ENCODE results near the gene PTPN7. TPM values are rescaled to one million over a fixed set of nuclear protein-coding genes. Genes with fewer than 3 reads are reported as not detected.
"Not testable (repeated sequence)": the region's sequence is repeated elsewhere in the genome, so short reads cannot be mapped to it uniquely, and the experiment has no call there.

Gene PTPN7
- polyA plus RNA-seq, 1 donor (not counting 4 experiments of a cell fraction or from before 2014, with no cell fraction given), result 0.10 TPM

- H3K9me3 ChIP-seq (ENCODE audit: control insufficient read depth, low read depth, low read length), result no peaks in the 10 kb centered on the region
- dilution Hi-C loops (cut with MboI; ENCODE audit: extremely low pct_ligation_motif_present, low sequenced_read_pairs), result no loop called here
- no peak overlapping the region for H3K27ac ChIP-seq (ENCODE audit: control insufficient read depth, insufficient read depth, low read length)
- H3K79me2 ChIP-seq (ENCODE audit: control insufficient read depth, insufficient read depth, low read length), result no peaks in the 10 kb centered on the region
- DNase-seq (ENCODE audit: low read depth, low spot score), result no peak
- H3K4me3 ChIP-seq (ENCODE audit: control insufficient read depth in 2 of 3, extremely low read depth in 1 of 3, insufficient read depth in 2 of 3, low read depth in 1 of 3, low read length in 3 of 3), result no peak overlapping the region
- no peak overlapping the region for H3K9ac ChIP-seq (ENCODE audit: control insufficient read depth, extremely low read depth, insufficient read depth, low read length)
- H3K9me1 ChIP-seq (ENCODE audit: control insufficient read depth, extremely low read depth, insufficient read depth, low read length), result no peaks in the 10 kb centered on the region
- no peak overlapping the region for H2AFZ ChIP-seq (ENCODE audit: control insufficient read depth, low read length)
- no peaks in the 10 kb centered on the region for H4K20me1 ChIP-seq (ENCODE audit: control insufficient read depth, extremely low read depth, insufficient read depth, low read length)
- peaks cover 4% of the 10 kb centered on the region for H3K4me1 ChIP-seq (ENCODE audit: control insufficient read depth, extremely low read depth, insufficient read depth, low read length)
- H3K4me2 ChIP-seq (ENCODE audit: control insufficient read depth, extremely low read depth, insufficient read depth, low read depth, low read length), result no peak overlapping the region
- TF ChIP-seq EZH2 (IDR thresholded peaks at IDR 0.05; ENCODE audit: low read length) (no peak), CTCF (optimal IDR thresholded peaks at IDR 0.05 in 1 of 3, IDR thresholded peaks at IDR 0.05 in 1 of 3, conservative IDR thresholded peaks at IDR 0.05 in 1 of 3; ENCODE audit: extremely low read depth in 1 of 3, insufficient read depth in 2 of 3, low read length in 3 of 3) (no peak)
- H3K36me3 ChIP-seq (ENCODE audit: control insufficient read depth in 2 of 2, extremely low read depth in 1 of 2, insufficient read depth in 2 of 2, low read length in 2 of 2), result no peaks in the 10 kb centered on the region
- no peak for FAIRE-seq
- H3K27me3 ChIP-seq (ENCODE audit: control insufficient read depth, extremely low read depth, insufficient read depth, low read length), result no peaks in the 10 kb centered on the region
Observed at GRCh38 chr1:202113690-202114300, 46.6 kb downstream of the PTPN7 start.

- dilution Hi-C loops (cut with MboI; ENCODE audit: extremely low pct_ligation_motif_present, low sequenced_read_pairs), result no loop called here
- no peak overlapping the region for H2AFZ ChIP-seq (ENCODE audit: control insufficient read depth, low read length)
- TF ChIP-seq CTCF (optimal IDR thresholded peaks at IDR 0.05 in 1 of 3, IDR thresholded peaks at IDR 0.05 in 1 of 3, conservative IDR thresholded peaks at IDR 0.05 in 1 of 3; ENCODE audit: extremely low read depth in 1 of 3, insufficient read depth in 2 of 3, low read length in 3 of 3), result no peak
Observed at GRCh38 chr1:202112859-202113689, 47.3 kb downstream of the PTPN7 start.

DNA sequence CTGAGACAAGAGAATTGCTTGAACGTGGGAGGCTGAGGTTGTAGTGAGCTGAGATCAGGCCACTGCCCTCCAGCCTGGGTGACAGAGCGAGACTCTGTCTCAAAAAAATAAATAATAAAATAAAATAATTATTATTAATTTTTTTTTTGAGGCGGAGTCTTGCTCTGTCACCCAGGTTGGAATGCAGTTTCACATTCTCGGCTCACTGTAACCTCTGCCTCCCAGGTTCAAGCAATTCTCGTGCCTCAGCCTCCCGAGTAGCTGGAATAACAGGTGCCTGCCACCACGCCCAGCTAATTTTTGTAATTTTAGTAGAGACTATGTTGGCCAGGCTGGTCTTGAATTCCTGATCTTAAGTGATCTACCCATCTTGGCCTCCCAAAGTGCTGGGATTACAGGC, 48.8 kb downstream of the PTPN7 start:
- H3K4me2 ChIP-seq (ENCODE audit: control insufficient read depth, extremely low read depth, insufficient read depth, low read depth, low read length); H3K36me3 ChIP-seq (ENCODE audit: control insufficient read depth in 2 of 2, extremely low read depth in 1 of 2, insufficient read depth in 2 of 2, low read length in 2 of 2); H2AFZ ChIP-seq (ENCODE audit: control insufficient read depth, low read length); H3K27me3 ChIP-seq (ENCODE audit: control insufficient read depth, extremely low read depth, insufficient read depth, low read length); H3K4me1 ChIP-seq (ENCODE audit: control insufficient read depth, extremely low read depth, insufficient read depth, low read length); H3K4me3 ChIP-seq (ENCODE audit: control insufficient read depth in 2 of 3, extremely low read depth in 1 of 3, insufficient read depth in 2 of 3, low read depth in 1 of 3, low read length in 3 of 3); dilution Hi-C loops (cut with MboI; ENCODE audit: extremely low pct_ligation_motif_present, low sequenced_read_pairs); H3K79me2 ChIP-seq (ENCODE audit: control insufficient read depth, insufficient read depth, low read length); H4K20me1 ChIP-seq (ENCODE audit: control insufficient read depth, extremely low read depth, insufficient read depth, low read length); H3K9me1 ChIP-seq (ENCODE audit: control insufficient read depth, extremely low read depth, insufficient read depth, low read length); FAIRE-seq; DNase-seq (ENCODE audit: low read depth, low spot score); H3K9me3 ChIP-seq (ENCODE audit: control insufficient read depth, low read depth, low read length); H3K9ac ChIP-seq (ENCODE audit: control insufficient read depth, extremely low read depth, insufficient read depth, low read length); H3K27ac ChIP-seq (ENCODE audit: control insufficient read depth, insufficient read depth, low read length): not testable (repeated sequence)

More at GRCh38 chr1:202112859-202113689, 47.3 kb downstream of the PTPN7 start:
- H3K4me1 ChIP-seq (ENCODE audit: control insufficient read depth, extremely low read depth, insufficient read depth, low read length), result peaks cover 4% of the 10 kb centered on the region
- FAIRE-seq (no peak), DNase-seq (ENCODE audit: low read depth, low spot score) (no peak)
- no peak overlapping the region for H3K27ac ChIP-seq (ENCODE audit: control insufficient read depth, insufficient read depth, low read length)
- no peaks in the 10 kb centered on the region for H3K9me3 ChIP-seq (ENCODE audit: control insufficient read depth, low read depth, low read length)
- no peaks in the 10 kb centered on the region for H3K9me1 ChIP-seq (ENCODE audit: control insufficient read depth, extremely low read depth, insufficient read depth, low read length)
- H3K4me3 ChIP-seq (ENCODE audit: control insufficient read depth in 2 of 3, extremely low read depth in 1 of 3, insufficient read depth in 2 of 3, low read depth in 1 of 3, low read length in 3 of 3), result no peak overlapping the region
- no peaks in the 10 kb centered on the region for H3K79me2 ChIP-seq (ENCODE audit: control insufficient read depth, insufficient read depth, low read length)
- H3K9ac ChIP-seq (ENCODE audit: control insufficient read depth, extremely low read depth, insufficient read depth, low read length), result no peak overlapping the region
- H3K4me2 ChIP-seq (ENCODE audit: control insufficient read depth, extremely low read depth, insufficient read depth, low read depth, low read length), result no peak overlapping the region
- H3K27me3 ChIP-seq (ENCODE audit: control insufficient read depth, extremely low read depth, insufficient read depth, low read length), result no peaks in the 10 kb centered on the region
- H4K20me1 ChIP-seq (ENCODE audit: control insufficient read depth, extremely low read depth, insufficient read depth, low read length), result no peaks in the 10 kb centered on the region
- no peaks in the 10 kb centered on the region for H3K36me3 ChIP-seq (ENCODE audit: control insufficient read depth in 2 of 2, extremely low read depth in 1 of 2, insufficient read depth in 2 of 2, low read length in 2 of 2)
